Stimulated activated CD8-positive, alpha-beta memory T cell treated with anti-CD3 and anti-CD28 coated beads, Interleukin-4, amount 100 ng/mL, for 48 hours (primary cell): ENCODE data around the gene CREB3L1.
A peak's percentile ranks its signal among the peaks of the same experiment; 100 is the strongest.

ENCODE experiments used
- DNase-seq: peaks from one replicate; pipeline ENCODE4 v3.0.0-alpha.2; 2020

The CREB3L1 gene

DNA sequence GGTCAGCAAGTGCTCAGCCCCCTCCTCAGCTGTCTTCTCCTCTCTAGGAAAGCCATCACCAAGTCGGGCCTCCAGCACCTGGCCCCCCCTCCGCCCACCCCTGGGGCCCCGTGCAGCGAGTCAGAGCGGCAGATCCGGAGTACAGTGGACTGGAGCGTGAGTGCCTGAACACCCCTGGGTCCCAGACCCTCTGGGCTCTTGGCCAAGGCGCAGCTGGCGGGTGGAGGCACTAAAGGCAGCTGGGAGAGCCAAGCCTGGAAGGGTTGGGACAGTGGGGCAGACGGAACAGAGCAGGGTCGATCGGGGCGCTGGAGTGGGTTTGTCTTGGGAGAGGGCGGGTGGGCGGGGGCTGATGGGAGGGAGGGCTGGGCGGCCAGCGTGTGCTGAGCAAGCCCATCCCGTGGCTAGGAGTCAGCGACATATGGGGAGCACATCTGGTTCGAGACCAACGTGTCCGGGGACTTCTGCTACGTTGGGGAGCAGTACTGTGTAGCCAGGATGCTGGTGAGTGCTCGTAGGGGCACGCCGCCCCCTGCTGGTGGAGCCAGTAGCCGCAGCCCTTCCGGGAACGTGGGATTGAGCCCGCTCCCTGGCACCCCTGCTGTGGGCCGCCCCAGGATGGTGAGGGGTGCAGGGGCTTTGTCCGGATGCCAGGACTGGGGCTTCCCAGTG lies 89.9 kb downstream of the CREB3L1 start:
- peak; percentile 89 for DNase-seq

DNA sequence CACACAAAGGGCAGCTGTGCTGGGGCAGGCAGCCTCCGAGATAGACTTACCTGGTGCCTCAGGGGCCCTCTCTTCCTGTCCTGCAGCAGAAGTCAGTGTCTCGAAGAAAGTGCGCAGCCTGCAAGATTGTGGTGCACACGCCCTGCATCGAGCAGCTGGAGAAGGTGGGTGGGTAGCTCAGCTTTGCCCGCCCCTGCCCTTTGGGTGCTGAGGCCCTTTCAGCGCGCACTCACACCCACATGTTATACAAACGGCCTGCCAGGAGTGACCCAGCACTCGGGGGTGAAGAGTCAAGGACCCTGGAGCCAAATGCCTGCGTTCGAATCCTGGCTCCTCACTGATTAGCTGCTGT lies 90.4 kb downstream of the CREB3L1 start:
- no peak for DNase-seq

- peak; percentile 80 for DNase-seq
These were observed 92.1 kb downstream of the CREB3L1 start for GRCh38 chr11:46369458-46370152.

DNA sequence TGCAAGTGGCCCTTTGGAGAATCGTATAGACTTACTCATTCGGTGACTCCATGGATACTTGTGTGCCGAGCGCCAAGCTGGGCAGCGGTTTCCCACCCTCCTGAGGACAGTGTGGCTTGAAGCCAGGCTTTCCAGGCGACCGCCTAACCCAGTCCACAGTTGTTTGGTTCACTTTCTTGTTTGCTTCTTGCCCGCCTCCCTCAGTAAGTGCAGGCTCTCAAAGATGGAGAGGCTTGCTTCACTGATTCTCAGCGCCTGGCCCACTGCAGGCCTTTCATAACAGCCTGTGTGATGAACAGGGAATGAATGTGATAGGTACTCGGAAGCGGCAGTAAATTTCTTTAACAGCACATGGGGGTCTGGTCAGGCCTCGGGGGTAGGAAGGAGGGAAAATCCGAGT lies 92.8 kb downstream of the CREB3L1 start:
- DNase-seq = no peak
